GM23338 (cell line): Measurements from ENCODE around the gene EPHA8. TPM values are rescaled to one million over a fixed set of nuclear protein-coding genes. Genes with fewer than 3 reads are reported as not detected.

Experiments
- ATAC-seq: fragments of 200-7000 bp; cut with Tn5 transposase; 3 replicates; pipeline ENCODE4 v1.9.1; 2020
- DNase-seq: peaks from one replicate; pipeline ENCODE4 v3.0.0-alpha.2; 2015; ENCODE audit warnings: low spot score
- H2AFZ ChIP-seq: fragments of 200-600 bp; sonication (generic); 2 replicates; pipeline ENCODE4 v1.8.0; 2016; ENCODE audit warnings: antibody characterized with exemption, mild to moderate bottlenecking, moderate library complexity
- H3F3A ChIP-seq: fragments of 200-600 bp; sonication (generic); replicated peaks from 2 replicates; pipeline ENCODE4 v1.8.0; 2017; ENCODE audit warnings: antibody characterized with exemption, mixed run types, low read depth
- H3K27ac ChIP-seq: fragments of 200-600 bp; sonication (generic); 2 replicates; pipeline ENCODE4 v1.6.1; 2016; ENCODE audit warnings: low read depth
- H3K27me3 ChIP-seq: fragments of 200-600 bp; sonication (generic); 2 replicates; pipeline ENCODE4 v1.8.0; 2016; ENCODE audit warnings: mild to moderate bottlenecking, mixed run types, moderate library complexity; ENCODE audit not compliant: insufficient read depth
- H3K36me3 ChIP-seq: fragments of 200-600 bp; sonication (generic); 2 replicates; pipeline ENCODE4 v1.8.0; 2016; ENCODE audit warnings: mild to moderate bottlenecking; ENCODE audit not compliant: insufficient read depth
- H3K4me1 ChIP-seq: fragments of 200-600 bp; sonication (generic); 2 replicates; pipeline ENCODE4 v1.8.0; 2016; ENCODE audit warnings: mild to moderate bottlenecking, moderate library complexity; ENCODE audit not compliant: insufficient read depth
- H3K4me2 ChIP-seq: fragments of 200-600 bp; sonication (generic); 2 replicates; pipeline ENCODE4 v1.7.1; 2017; ENCODE audit warnings: mixed run types
- H3K4me3 ChIP-seq: fragments of 200-600 bp; sonication (generic); 2 replicates; pipeline ENCODE4 v1.6.1; 2016; ENCODE audit warnings: mixed run types
- H3K79me2 ChIP-seq: fragments of 200-600 bp; sonication (generic); replicated peaks from 2 replicates; pipeline ENCODE4 v1.8.0; 2017; ENCODE audit warnings: mild to moderate bottlenecking; ENCODE audit not compliant: insufficient read depth
- H3K9me2 ChIP-seq: fragments of 200-600 bp; sonication (generic); 2 replicates; pipeline ENCODE4 v1.8.0; 2017; ENCODE audit not compliant: insufficient read depth
- H4K20me1 ChIP-seq: fragments of 200-600 bp; sonication (generic); replicated peaks from 2 replicates; pipeline ENCODE4 v1.8.0; 2017; ENCODE audit warnings: mild to moderate bottlenecking; ENCODE audit not compliant: insufficient read depth
- H3K27ac Mint-ChIP-seq: 2 replicates; pipeline ENCODE4 v1.8.0; 2020; ENCODE audit warnings: inconsistent platforms, mild to moderate bottlenecking, moderate library complexity, mixed read lengths
- H3K27me3 Mint-ChIP-seq: 3 replicates; pipeline ENCODE4 v1.8.0; 2022; ENCODE audit warnings: low read depth, mild to moderate bottlenecking, moderate library complexity, mixed read lengths, inconsistent platforms; ENCODE audit not compliant: insufficient read depth, poor library complexity
- H3K36me3 Mint-ChIP-seq: 3 replicates; pipeline ENCODE4 v1.8.0; 2021; ENCODE audit warnings: low read depth, mild to moderate bottlenecking, inconsistent platforms, moderate library complexity, mixed read lengths
- H3K4me1 Mint-ChIP-seq: 3 replicates; pipeline ENCODE4 v1.8.0; 2020; ENCODE audit warnings: mild to moderate bottlenecking, inconsistent platforms, mixed read lengths
- H3K4me3 Mint-ChIP-seq: 3 replicates; pipeline ENCODE4 v1.8.0; 2021; ENCODE audit warnings: moderate library complexity, mild to moderate bottlenecking, inconsistent platforms, mixed read lengths
- H3K9me3 Mint-ChIP-seq: 3 replicates; pipeline ENCODE4 v1.8.0; 2020; ENCODE audit warnings: moderate library complexity, mild to moderate bottlenecking, inconsistent platforms, mixed read lengths
- CREB1 ChIP-seq: fragments of 250-450 bp; sonication (Bioruptor Pico); IDR thresholded peaks from 2 replicates; pipeline ENCODE4 v1.5.0; 2020; ENCODE audit warnings: low read depth, mild to moderate bottlenecking, moderate library complexity
- JUNB ChIP-seq: IDR thresholded peaks from one replicate; pipeline ENCODE4 v1.6.1; 2016; ENCODE audit warnings: antibody characterized with exemption; ENCODE audit not compliant: unreplicated experiment
- POLR2AphosphoS5 ChIP-seq: IDR thresholded peaks from 2 replicates; pipeline ENCODE4 v1.6.1; 2016; ENCODE audit warnings: antibody characterized with exemption, low read depth
- REST ChIP-seq: IDR thresholded peaks from one replicate; pipeline ENCODE4 v1.6.1; 2018; ENCODE audit warnings: antibody characterized with exemption; ENCODE audit not compliant: unreplicated experiment
- STAT1 ChIP-seq: IDR thresholded peaks from one replicate; pipeline ENCODE4 v1.6.1; 2016; ENCODE audit warnings: antibody characterized with exemption; ENCODE audit not compliant: unreplicated experiment
- ZNF114 ChIP-seq: fragments of 250-450 bp; sonication (Bioruptor Pico); IDR thresholded peaks from 2 replicates; pipeline ENCODE4 v1.5.0; 2020; ENCODE audit warnings: mild to moderate bottlenecking, moderate library complexity
- ZNF331 ChIP-seq: fragments of 250-450 bp; sonication (Bioruptor Pico); IDR thresholded peaks from 2 replicates; pipeline ENCODE4 v1.5.0; 2020; ENCODE audit warnings: low read depth, mild to moderate bottlenecking, moderate library complexity
- ZNF462 ChIP-seq: fragments of 250-450 bp; sonication (Bioruptor Pico); IDR thresholded peaks from 2 replicates; pipeline ENCODE4 v1.5.0; 2020; ENCODE audit warnings: mild to moderate bottlenecking, moderate library complexity
- polyA plus RNA-seq: library from polyadenylated mRNA; unstranded; fragments of >200 nt; fragmentation: Nextera tagmentation; extraction: Ambion mirVana; gene quantifications from 2 replicates; pipeline ENCODE4 v1.2.1, GENCODE V29; 2016
- total RNA-seq: library from RNA; depleted of rRNA; stranded (reverse); fragments of >200 nt; shearing (Covaris generic); gene quantifications from 2 replicates; pipeline ENCODE4 v1.2.3, GENCODE V29; 2014

The EPHA8 gene
- total and polyA plus RNA-seq, 2 experiments from 2014 or later: 2.3 to 5.0 TPM

DNA sequence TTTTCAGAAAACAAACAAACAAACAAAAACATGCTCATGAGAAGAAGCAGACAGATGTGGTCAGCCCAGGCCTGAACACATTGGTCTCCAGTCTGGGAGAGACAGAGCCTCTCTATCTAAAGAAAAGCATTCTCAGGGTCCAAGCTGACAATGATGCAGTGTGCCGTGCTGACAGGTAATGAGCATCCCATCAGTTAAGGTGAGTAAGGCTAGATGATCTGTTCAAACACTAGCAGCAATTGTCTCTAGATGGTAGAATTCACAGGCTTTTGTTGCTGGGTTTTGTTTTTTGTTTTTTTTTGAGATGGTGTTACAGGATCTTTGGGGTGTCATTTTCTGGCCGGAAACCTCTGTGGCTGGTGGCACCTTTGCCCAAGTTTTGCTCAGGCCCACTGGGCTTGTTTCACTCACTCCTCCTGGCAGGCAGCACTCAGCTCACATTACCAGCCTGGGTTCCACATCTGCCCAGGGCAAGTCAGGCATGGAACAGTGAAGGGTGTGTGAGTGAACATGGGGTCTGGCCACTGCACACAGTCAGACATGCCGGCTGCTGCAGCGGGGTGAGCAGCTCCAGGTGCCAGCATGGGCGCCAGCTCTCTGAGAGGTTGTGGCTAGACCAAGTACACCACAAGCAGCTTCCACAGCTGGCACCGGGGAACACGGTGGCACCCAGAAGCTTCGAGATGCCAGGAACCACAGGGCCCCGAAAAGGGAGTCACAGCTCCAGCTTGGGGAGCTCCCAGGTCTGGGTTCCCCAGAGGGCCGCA lies 70.6 kb downstream of the EPHA8 start:
- TF ChIP-seq JUNB: no peak
- TF ChIP-seq ZNF462: no peak
- TF ChIP-seq ZNF114 (CRISPR knock-in tag): no peak
- no peak for TF ChIP-seq REST
- TF ChIP-seq ZNF331: no peak
- no peak for TF ChIP-seq CREB1 (CRISPR knock-in tag)
- no peak for TF ChIP-seq STAT1
- TF ChIP-seq POLR2AphosphoS5: no peak
- no peak overlapping the region for H3K4me3 Mint-ChIP-seq
- H4K20me1 ChIP-seq: no peaks in the 10 kb centered on the region
- no peaks in the 10 kb centered on the region for H3K79me2 ChIP-seq
- H3K27ac Mint-ChIP-seq: no peak overlapping the region
- peaks cover 2% of the 10 kb centered on the region for H3K27me3 Mint-ChIP-seq
- no peak for ATAC-seq
- no peaks in the 10 kb centered on the region for H3K36me3 ChIP-seq
- no peak overlapping the region for H3K4me3 ChIP-seq
- no peak overlapping the region for H2AFZ ChIP-seq
- peaks cover 33% of the 10 kb centered on the region for H3K4me1 ChIP-seq
- H3K9me3 Mint-ChIP-seq: no peaks in the 10 kb centered on the region; the same call in 2 of the 3 replicates
- H3K9me2 ChIP-seq: no peaks in the 10 kb centered on the region
- no peak overlapping the region for H3K27ac ChIP-seq
- H3K4me1 Mint-ChIP-seq: peaks cover 24% of the 10 kb centered on the region
- no peaks in the 10 kb centered on the region for H3F3A ChIP-seq
- H3K27me3 ChIP-seq: no peaks in the 10 kb centered on the region
- no peak for DNase-seq
- no peak overlapping the region for H3K4me2 ChIP-seq
- H3K36me3 Mint-ChIP-seq: no peaks in the 10 kb centered on the region
